Activated CD8-positive, alpha-beta memory T cell treated with anti-CD3 and anti-CD28 coated beads for 36 hours (primary cell): ENCODE measurements around the gene ZC3H10. TPM values are rescaled to one million over a fixed set of nuclear protein-coding genes. Genes with fewer than 3 reads are reported as not detected.

ENCODE experiments used
- CTCF ChIA-PET: fragments of 350-600 bp; sonication (Branson Sonifier 250); formaldehyde crosslinking; loops from one replicate; lab custom pipeline; 2021; ENCODE audit warnings: antibody characterized with exemption; lab: Charles Lee
- POLR2A ChIA-PET: fragments of 350-600 bp; sonication (Branson Sonifier 250); formaldehyde crosslinking; loops from one replicate; lab custom pipeline; 2021; ENCODE audit warnings: antibody characterized with exemption; lab: Charles Lee
- total RNA-seq, 2 experiments: library from RNA; stranded (reverse); gene quantifications; one replicate each; pipeline ENCODE4 v1.2.3, GENCODE V29; 2021

ZC3H10 gene
- total RNA-seq, 2 experiments from 2014 or later, result 9.8 TPM

GRCh38 chr12:56097738-56098137, 20.3 kb upstream of the ZC3H10 start:
- ChIA-PET CTCF (no interaction called here), POLR2A (no interaction called here)

DNA sequence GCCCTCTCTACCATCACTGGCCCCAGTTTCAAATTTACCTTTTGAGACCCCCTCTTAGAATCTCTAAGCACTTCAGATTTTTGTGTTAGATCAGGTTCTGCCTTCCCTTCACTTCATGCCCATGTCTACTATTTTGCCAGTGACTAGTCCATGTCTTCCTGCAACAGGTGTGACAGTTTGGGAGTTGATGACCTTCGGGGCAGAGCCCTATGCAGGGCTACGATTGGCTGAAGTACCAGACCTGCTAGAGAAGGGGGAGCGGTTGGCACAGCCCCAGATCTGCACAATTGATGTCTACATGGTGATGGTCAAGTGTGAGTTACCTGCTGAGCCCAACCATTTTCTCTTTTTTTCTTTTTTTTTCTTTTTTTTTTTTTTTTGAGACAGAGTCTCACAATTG, 19.5 kb upstream of the ZC3H10 start:
- CTCF ChIA-PET, result no interaction called here
- POLR2A ChIA-PET, result no interaction called here

DNA sequence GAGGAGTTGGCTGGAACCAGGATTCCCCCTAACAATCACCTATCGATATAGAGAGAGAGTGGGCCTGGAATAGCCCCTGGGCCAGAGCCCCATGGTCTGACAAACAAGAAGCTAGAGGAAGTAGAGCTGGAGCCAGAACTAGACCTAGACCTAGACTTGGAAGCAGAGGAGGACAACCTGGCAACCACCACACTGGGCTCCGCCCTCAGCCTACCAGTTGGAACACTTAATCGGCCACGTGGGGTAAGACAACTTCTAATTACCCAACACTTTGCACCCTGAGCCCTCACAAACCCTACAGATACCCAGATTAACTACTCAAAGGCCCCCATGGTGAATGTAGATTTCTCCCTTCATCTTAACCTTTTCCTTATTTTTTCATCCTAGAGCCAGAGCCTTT, 18.3 kb upstream of the ZC3H10 start:
- POLR2A ChIA-PET, result no interaction called here
- CTCF ChIA-PET, result interaction anchor here (0.5 kb wide), 1 partner anchor 15 kb away, joined by 3 read pairs; no protein-coding TSS in a partner anchor

DNA sequence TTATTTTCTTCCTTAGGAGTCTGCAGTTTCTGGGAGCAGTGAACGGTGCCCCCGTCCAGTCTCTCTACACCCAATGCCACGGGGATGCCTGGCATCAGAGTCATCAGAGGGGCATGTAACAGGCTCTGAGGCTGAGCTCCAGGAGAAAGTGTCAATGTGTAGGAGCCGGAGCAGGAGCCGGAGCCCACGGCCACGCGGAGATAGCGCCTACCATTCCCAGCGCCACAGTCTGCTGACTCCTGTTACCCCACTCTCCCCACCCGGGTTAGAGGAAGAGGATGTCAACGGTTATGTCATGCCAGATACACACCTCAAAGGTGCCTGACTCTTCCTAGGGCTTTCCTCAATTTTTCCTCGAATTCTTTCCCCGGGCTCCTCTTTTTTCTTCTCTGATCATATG, 17.0 kb upstream of the ZC3H10 start:
- ChIA-PET POLR2A (no interaction called here), CTCF (interaction anchor here (1.2 kb wide), 1 partner anchor 22 kb away, joined by 5 read pairs; the partner anchor contains the start of gene ERBB3)

- ChIA-PET CTCF (interaction anchor here (0.6 to 3.0 kb wide), 3 partner anchors 22 to 176 kb away, joined by 3 to 20 read pairs (median 3); partner anchors contain the start of gene ERBB3), POLR2A (interaction anchor here (0.6 to 3.0 kb wide), 2 partner anchors 57 to 128 kb away, joined by 5 to 17 read pairs; no protein-coding TSS in a partner anchor)
Measured at GRCh38 chr12:56102683-56103065, 15.4 kb upstream of the ZC3H10 start.

DNA sequence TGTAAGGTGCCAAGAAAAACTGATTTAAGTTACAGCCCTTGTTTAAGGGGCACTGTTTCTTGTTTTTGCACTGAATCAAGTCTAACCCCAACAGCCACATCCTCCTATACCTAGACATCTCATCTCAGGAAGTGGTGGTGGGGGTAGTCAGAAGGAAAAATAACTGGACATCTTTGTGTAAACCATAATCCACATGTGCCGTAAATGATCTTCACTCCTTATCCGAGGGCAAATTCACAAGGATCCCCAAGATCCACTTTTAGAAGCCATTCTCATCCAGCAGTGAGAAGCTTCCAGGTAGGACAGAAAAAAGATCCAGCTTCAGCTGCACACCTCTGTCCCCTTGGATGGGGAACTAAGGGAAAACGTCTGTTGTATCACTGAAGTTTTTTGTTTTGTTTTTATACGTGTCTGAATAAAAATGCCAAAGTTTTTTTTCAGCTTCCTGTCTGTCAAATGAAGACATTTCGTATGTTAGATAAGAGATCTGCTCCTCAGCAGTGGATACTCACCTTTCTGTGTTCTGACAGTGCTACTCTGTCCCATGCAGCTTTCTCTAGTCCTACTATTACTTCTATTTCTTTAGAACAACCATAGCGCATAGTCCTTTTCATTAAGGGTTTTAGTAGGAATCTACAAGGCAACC, 14.9 kb upstream of the ZC3H10 start:
- ChIA-PET CTCF (interaction anchor here (0.6 to 3.3 kb wide), 7 partner anchors 10 to 177 kb away, joined by 3 to 25 read pairs (median 4); partner anchors contain the start of genes ERBB3, RPL41, SMARCC2 and ZC3H10), POLR2A (interaction anchor here (0.6 to 3.0 kb wide), 6 partner anchors 9 to 586 kb away, joined by 3 to 56 read pairs (median 5); partner anchors contain the start of genes RPL41 and ZC3H10)

DNA sequence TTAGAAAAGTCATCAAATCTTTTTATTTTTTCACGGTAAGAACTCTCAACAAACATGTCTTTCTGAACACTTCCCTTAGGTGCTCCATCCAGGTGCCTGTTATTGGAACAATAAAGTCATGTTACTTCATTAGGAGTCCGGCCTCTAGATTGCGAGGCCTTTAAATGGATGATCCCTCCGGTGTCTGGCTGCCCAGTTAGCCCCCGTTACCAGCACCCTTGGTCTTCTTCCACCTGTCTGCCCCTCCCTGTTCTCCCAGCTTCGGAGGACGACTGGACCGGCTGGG, 14.3 kb upstream of the ZC3H10 start:
- ChIA-PET POLR2A (interaction anchor here (0.6 to 3.0 kb wide), 13 partner anchors 9 to 1519 kb away, joined by 3 to 56 read pairs (median 4); partner anchors contain the start of genes ESYT1, MYL6, PAN2 and RAB5B), CTCF (interaction anchor here (0.7 to 3.3 kb wide), 10 partner anchors 10 to 175 kb away, joined by 3 to 25 read pairs (median 4); partner anchors contain the start of genes ERBB3, RPL41, SMARCC2 and ZC3H10)

- ChIA-PET CTCF (interaction anchor here (0.7 to 3.3 kb wide), 10 partner anchors 9 to 176 kb away, joined by 3 to 25 read pairs (median 4); partner anchors contain the start of genes ERBB3, RPL41, SMARCC2 and ZC3H10), POLR2A (interaction anchor here (0.5 to 3.0 kb wide), 17 partner anchors 8 to 1518 kb away, joined by 3 to 56 read pairs (median 3); partner anchors contain the start of genes ESYT1, MYL6, PAN2 and RAB5B)
Measured at GRCh38 chr12:56104109-56104814, 13.8 kb upstream of the ZC3H10 start, which contains the start of gene PA2G4. PA2G4 (plus strand) TSS chr12:56104559; CDS start chr12:56104738, 179 bp downstream.

DNA sequence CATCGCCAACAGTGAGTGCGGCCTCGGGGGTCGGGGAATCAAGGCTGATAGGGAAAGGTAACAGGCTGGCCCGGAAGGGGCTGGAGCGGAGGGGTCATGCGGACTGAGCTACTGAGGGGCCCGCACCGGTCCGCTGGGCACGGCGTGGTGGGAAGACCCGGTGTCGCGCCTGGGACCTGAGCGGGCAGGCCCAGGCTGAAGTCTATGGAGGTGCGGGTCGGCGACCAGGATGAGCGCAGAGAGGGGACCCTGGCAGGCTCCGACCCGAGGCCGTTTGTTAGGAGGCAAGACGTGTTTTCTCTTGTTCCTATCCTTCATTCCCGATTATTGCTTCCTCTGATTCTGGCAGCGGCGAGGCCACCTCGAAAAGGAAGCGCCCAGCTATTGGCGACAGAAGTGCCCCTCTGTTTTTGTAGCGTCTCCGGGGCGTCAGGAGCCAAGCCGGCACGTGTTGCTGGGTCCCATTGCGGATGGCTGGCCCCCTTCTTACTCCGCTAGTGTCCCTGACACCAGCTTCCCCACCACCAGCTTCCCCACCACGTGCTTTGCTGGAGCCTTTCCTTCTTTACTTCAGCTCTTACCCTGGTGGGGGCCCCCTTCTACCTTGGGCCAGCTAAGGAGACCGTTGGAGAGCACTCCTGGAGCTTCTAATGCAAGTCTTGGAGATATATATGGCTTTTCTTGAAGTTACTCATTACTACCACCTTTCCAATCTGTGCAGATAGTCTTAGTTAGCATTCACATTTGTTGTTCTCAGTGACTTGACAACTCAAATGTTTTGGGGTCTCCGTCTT, 13.1 kb upstream of the ZC3H10 start:
- POLR2A ChIA-PET, result interaction anchor here (0.6 to 3.0 kb wide), 9 partner anchors 12 to 360 kb away, joined by 3 to 56 read pairs (median 4); partner anchors contain the start of genes ESYT1, RAB5B, RNF41 and RPL41
- CTCF ChIA-PET, result interaction anchor here (0.7 to 3.3 kb wide), 6 partner anchors 10 to 85 kb away, joined by 3 to 25 read pairs (median 11); partner anchors contain the start of genes ERBB3, RPL41, SMARCC2 and ZC3H10

DNA sequence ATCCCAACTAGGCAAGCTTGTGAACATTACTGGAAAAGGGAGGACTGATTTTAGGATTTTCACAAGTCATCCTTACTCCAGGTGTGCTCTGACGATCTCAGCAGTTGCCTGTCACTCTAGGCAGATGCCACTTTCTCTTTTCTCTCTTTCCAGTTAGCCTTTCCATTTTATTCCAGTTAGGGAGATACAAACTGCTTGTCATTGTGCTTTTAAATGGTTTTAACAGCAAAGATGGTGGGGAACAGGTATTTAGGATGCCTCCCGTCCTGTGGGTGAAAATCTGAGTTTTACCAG, 12.5 kb upstream of the ZC3H10 start:
- CTCF ChIA-PET, result interaction anchor here (0.8 to 3.3 kb wide), 5 partner anchors 12 to 85 kb away, joined by 3 to 25 read pairs (median 18); partner anchors contain the start of genes ERBB3, RPL41, SMARCC2 and ZC3H10
- POLR2A ChIA-PET, result interaction anchor here (3.0 kb wide), 1 partner anchor 11 kb away, joined by 56 read pairs; the partner anchor contains the start of genes RPL41 and ZC3H10

GRCh38 chr12:56107242-56107641, 10.8 kb upstream of the ZC3H10 start:
- POLR2A ChIA-PET, result interaction anchor here (0.9 to 1.8 kb wide), 3 partner anchors 9 to 45 kb away, joined by 3 to 5 read pairs (median 3); partner anchors contain the start of genes RPL41 and ZC3H10
- CTCF ChIA-PET, result interaction anchor here (1.9 kb wide), 1 partner anchor 11 kb away, joined by 6 read pairs; the partner anchor contains the start of gene ZC3H10

DNA sequence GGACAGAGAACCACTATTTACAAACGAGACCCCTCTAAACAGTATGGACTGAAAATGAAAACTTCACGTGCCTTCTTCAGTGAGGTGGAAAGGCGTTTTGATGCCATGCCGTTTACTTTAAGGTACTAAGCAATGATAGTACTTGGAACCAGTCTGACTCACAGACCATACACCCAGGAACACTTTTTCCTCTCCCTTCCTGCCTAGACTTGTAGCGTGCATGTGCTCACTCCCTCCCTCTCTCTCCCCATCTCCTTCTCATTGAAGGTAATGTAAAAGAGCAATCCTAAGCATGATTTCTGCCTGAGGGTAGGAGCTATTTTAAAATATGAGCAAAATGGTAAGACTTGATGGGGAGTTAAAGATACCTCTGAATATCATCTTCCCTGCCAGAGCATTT, 7.5 kb upstream of the ZC3H10 start:
- ChIA-PET POLR2A (no interaction called here), CTCF (no interaction called here)

DNA sequence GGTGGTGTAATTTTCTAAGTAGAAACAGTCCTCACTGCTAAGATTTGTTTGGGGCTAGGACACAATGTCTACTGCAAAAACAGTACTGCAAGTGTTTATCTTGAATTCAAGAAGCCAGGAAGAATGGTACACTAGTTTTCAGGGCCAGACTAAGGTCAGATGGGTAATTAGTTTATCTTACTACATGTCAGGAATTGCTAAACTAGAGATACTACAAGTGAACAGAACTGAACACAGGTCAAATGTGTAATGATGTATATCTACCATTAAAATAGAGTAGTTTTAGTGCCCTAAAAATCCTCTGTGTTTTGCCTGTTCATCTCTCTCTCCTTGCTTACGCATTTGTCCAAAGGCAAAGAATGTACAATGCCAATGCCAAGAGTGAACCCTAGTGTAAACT, 4.0 kb upstream of the ZC3H10 start:
- CTCF ChIA-PET, result no interaction called here
- POLR2A ChIA-PET, result no interaction called here

DNA sequence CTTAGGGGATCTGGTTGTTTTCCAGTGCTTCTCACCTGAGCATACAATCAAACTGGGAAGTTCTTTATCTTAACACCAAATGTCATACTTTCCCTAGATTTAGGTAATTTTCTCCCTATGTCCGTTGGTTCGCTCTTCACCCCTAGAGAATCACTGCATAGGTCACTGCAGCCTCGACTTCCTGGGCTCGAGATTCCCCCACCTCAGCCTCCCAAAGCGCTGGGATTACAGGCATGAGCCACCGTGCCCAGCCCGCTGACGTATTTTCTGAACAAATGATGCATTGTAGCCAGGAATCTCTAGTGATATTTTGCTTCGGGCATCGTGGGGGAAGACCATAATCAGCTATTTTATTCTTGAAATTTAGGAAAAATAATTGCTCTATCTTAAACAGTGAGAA, 2.7 kb upstream of the ZC3H10 start:
- POLR2A ChIA-PET, result interaction anchor here (4.1 kb wide), 1 partner anchor 11 kb away, joined by 56 read pairs; the partner anchor contains the start of gene PA2G4
- CTCF ChIA-PET, result interaction anchor here (1.7 kb wide), 2 partner anchors 10 to 68 kb away, joined by 4 read pairs; no protein-coding TSS in a partner anchor

DNA sequence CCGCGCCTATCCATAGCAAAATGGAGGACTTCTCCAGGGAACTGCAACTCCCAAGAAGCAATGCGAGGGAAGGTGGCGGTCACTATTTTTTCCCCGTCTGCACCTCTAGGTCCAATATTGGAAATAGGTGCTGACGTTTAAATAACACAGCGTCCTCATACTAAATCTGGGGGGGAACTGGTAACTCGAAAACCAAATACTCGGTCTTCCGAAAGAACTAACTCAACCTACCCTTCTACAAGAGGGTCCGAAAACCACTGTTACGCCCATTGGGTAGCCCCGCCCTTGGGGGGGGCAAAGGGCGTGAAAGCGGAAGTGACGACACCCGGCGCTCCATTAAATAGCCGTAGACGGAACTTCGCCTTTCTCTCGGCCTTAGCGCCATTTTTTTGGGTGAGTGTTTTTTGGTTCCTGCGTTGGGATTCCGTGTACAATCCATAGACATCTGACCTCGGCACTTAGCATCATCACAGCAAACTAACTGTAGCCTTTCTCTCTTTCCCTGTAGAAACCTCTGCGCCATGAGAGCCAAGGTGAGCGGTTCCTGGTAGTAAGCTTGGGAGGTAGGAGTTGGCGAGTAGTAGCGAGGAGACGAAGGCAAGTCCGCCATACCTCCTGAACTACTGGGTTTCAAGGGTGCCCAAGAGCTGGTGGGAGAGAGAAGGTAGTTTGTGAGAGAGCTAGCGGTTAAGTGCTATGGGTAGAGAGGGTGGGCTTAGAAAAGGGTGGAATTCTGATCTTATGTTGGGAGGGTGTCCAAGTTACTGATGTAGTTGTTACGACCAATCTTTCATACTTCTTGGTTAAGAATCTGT, 1.6 kb upstream of the ZC3H10 start, which contains the start of gene RPL41:
TSS of gene RPL41 (plus strand) at position 367 of the 815 bp plus-strand sequence.
- POLR2A ChIA-PET, result interaction anchor here (0.6 to 4.2 kb wide), 12 partner anchors 10 to 189 kb away, joined by 3 to 56 read pairs (median 6); partner anchors contain the start of genes ANKRD52, ESYT1, PA2G4 and PYM1
- CTCF ChIA-PET, result interaction anchor here (1.7 to 6.2 kb wide), 4 partner anchors 9 to 73 kb away, joined by 4 to 73 read pairs (median 16); partner anchors contain the start of genes PA2G4 and SMARCC2

DNA sequence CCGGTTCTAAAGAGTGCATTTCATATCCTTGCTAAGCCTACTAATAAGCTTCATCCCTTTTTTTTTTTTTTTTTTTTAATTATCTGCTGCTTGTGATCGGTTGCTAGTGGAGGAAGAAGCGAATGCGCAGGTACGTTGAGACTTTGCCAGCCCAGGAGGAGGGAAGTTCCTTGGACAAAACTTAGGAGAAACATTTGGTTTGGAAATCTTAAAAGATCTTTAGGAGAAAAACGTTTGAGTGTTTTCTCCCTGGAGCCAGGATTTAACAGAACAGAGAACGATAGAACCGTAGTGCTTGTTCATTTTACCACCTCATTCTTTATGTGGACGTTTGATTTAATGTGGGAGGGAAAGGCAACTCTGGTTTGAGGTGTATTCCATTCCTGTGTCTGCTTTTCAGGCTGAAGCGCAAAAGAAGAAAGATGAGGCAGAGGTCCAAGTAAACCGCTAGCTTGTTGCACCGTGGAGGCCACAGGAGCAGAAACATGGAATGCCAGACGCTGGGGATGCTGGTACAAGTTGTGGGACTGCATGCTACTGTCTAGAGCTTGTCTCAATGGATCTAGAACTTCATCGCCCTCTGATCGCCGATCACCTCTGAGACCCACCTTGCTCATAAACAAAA, 872 bp upstream of the ZC3H10 start:
- POLR2A ChIA-PET, result interaction anchor here (0.5 to 4.2 kb wide), 16 partner anchors 9 to 567 kb away, joined by 3 to 56 read pairs (median 5); partner anchors contain the start of genes ANKRD52, ESYT1, PA2G4 and PYM1

More for the DNA sequence above, 872 bp upstream of the ZC3H10 start:
- CTCF ChIA-PET, result interaction anchor here (0.7 to 6.2 kb wide), 8 partner anchors 10 to 378 kb away, joined by 3 to 73 read pairs (median 6); partner anchors contain the start of genes ESYT1, PA2G4 and SMARCC2
